ENCODE data around the gene CDH13.

CDH13 gene

DNA sequence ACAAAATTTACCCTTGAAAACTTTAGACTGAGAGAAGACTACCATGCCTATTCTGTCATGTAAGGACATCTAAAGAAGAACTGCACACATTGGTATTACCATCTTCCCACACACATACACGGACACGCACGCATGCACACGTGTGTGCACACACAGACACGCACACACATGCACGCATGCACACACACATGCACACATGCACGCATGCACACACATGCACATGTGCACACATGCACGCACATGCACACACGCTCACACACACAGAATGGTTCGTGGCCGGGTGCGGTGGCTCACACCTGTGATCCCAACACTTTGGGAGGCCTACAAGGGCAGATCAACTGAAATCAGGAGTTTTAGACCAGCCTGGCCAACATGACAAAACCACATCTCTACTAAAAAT, 884.1 kb downstream of the CDH13 start:
- TF ChIP-seq, protein P1, sequence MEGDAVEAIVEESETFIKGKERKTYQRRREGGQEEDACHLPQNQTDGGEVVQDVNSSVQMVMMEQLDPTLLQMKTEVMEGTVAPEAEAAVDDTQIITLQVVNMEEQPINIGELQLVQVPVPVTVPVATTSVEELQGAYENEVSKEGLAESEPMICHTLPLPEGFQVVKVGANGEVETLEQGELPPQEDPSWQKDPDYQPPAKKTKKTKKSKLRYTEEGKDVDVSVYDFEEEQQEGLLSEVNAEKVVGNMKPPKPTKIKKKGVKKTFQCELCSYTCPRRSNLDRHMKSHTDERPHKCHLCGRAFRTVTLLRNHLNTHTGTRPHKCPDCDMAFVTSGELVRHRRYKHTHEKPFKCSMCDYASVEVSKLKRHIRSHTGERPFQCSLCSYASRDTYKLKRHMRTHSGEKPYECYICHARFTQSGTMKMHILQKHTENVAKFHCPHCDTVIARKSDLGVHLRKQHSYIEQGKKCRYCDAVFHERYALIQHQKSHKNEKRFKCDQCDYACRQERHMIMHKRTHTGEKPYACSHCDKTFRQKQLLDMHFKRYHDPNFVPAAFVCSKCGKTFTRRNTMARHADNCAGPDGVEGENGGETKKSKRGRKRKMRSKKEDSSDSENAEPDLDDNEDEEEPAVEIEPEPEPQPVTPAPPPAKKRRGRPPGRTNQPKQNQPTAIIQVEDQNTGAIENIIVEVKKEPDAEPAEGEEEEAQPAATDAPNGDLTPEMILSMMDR (conservative IDR thresholded peaks at IDR 0.05): no peak
- no peak for TF ChIP-seq ZFX (IDR thresholded peaks at IDR 0.05)
- no peak overlapping the region for H3K27ac ChIP-seq

DNA sequence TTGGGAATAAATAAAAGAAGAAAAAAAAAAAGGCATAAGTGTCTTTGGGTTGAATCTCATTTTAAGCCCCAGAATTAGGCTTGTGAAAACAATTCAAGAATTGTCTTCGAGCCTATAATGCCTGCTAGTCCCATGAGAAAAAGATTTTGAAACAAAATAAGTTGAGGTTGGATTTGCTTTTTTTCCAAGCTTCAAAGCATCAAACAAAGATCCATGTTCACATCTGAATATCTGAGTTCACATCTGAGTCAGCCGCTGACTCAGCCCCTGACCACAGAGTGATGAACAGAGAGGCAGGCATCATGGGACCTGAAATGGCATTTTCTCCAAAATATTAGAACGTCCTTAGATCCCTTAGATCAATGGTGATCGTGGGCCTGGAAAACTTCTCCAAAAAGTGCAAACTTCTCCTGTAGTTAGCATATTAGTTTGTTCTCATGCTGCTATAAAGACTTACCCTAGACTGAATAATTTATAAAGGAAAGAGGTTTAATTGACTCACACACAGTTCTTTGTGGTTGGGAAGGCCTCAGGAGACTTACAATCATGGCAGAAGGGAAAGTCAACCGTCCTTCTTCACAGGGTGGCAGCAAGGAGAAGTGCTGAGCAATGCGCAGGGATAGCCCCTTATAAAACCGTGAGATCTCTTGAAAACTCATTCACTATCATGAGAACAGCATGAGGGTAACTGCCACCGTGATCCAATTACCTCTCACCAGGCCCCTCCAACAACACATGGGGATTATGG, 886.4 kb downstream of the CDH13 start:
- no peak overlapping the region for H3K27ac ChIP-seq
- no peak for TF ChIP-seq ZFX (IDR thresholded peaks at IDR 0.05)

DNA sequence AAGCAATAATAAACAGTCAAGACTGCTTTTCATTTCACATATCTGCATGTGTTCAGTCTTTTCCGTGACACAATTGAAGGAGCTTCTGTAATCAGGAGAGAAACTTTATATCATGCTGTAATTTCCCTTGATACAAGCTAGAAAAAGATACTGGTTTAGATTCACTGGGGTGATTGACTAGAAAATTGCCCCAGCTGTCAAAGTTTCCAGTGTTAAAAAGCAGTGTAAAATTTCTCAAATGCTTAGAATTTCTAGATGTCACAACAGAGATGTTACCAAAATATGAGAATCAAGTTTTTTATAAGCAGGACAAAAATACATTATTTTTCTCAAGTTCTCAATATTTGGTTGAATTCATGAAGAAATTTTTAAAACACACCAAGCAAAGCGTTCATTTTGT, 888.6 kb downstream of the CDH13 start:
- H3K27ac ChIP-seq: no peak overlapping the region
- TF ChIP-seq, protein P1 (conservative IDR thresholded peaks at IDR 0.05): no peak
- TF ChIP-seq ZFX (IDR thresholded peaks at IDR 0.05): no peak

DNA sequence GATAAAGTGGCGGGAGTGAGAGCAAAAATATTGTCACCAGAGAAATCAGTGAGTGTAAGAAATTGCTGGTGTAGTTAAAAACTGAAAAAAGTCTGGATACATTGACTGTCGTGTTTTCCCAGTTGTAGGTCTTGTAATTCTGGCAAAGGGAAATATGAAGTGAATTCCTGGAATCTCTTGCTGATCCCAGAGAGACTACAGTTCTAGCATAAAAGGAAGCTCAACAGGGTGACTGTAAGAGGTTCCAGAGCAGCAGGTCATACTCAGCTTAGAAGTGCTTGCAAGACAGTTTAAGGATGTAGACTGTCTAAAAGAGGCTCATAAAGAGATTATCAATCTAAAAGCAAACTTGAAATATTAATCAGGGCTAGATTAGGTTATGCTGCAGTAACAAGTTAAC, 890.2 kb downstream of the CDH13 start:
- H3K27ac ChIP-seq: no peak overlapping the region
- TF ChIP-seq, protein P1 (conservative IDR thresholded peaks at IDR 0.05): no peak
- no peak for TF ChIP-seq ZFX (IDR thresholded peaks at IDR 0.05)

DNA sequence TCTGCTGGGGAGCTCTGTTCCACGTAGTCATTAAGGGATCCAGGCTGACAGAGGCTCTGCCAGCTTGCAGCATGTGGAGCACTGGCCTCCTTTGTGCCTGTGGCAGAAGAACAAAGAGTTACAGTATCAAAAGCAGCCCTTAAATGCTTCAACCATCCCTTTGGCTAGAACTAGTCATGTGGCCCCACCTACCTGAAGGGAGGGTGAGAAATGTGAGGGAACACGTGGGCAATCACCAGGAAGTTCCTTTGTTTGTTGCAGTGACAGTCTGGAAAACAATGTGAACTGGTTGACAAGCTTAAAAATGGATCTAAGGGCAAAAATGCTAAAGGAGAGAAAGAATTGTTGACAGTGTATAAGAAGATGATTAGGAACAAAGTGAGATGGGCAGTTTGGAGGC, 890.6 kb downstream of the CDH13 start:
- H3K27ac ChIP-seq: no peak overlapping the region
- no peak for TF ChIP-seq ZFX (IDR thresholded peaks at IDR 0.05)

DNA sequence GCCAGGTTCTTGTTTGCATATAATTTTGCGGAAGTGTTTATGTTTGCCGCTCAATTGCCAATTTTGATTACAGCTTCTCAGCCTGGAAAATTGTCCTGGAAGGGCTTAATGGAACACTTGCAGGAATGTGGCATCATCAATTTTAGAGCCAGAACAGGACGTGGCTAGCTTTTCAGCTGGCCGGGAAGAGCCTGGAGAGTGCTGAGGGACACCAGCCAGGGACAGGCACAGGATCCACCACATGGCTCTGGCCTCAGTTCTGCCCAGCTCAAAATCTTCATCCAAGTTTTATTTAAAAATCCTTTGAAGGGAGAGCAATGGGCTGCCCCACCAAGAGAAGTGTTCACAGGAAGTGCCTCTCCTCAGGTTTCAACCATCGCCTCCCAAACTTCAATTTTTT, 893.8 kb downstream of the CDH13 start:
- H3K27ac ChIP-seq: no peak overlapping the region
- TF ChIP-seq, protein P1 (conservative IDR thresholded peaks at IDR 0.05): no peak
- TF ChIP-seq ZFX (IDR thresholded peaks at IDR 0.05): no peak

DNA sequence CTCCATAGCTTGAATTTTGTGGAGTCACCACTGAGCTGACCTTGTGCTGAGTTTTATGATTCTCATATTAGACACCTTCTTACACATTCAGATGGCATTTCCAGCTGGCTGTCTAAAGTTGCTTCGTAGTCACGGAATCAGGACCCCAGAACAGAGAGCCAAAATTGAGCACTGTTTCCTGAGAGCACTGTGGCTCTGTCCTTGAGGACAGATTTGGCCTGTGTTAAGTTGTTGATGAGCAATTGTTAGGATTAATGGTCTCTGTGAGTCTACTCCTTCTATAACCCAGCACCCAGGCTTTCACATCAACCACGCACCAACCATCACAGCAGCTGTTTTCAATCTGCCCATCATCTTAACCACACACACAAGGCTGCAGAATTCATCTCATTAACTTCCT, 903.5 kb downstream of the CDH13 start:
- no peak for TF ChIP-seq ZFX (IDR thresholded peaks at IDR 0.05)
- TF ChIP-seq, protein P1 (conservative IDR thresholded peaks at IDR 0.05): no peak
- H3K27ac ChIP-seq: no peak overlapping the region

DNA sequence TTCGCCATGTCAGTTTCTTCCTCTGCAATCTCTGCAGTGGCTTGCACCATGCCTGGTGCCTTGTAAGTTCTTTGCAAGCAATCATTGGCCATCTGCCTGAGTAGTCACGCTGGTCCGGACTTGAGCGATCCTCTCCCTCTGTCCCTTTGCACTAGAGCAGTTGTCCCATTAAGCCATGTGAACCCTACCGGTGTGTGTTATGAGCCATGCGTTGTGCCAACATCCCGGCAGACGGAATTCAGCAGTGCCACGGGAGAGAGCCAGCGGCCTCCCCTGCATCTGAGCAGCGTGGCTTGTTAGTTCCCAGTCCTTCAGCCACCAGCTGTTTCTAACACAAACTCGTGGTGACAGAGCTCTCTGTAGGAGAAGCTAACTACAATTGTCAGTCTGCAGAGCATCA, 905.9 kb downstream of the CDH13 start:
- no peak for TF ChIP-seq ZFX (IDR thresholded peaks at IDR 0.05)
- TF ChIP-seq, protein P1 (conservative IDR thresholded peaks at IDR 0.05): no peak
- no peak overlapping the region for H3K27ac ChIP-seq
